Chondrocyte (in vitro differentiated cells): Measurements from ENCODE around the gene PADI6. TPM values are rescaled to one million over a fixed set of nuclear protein-coding genes. Genes with fewer than 3 reads are reported as not detected.
A peak's percentile ranks its signal among the peaks of the same experiment; 100 is the strongest.

ENCODE experiments used
- DNase-seq: peaks from one replicate; pipeline ENCODE4 v3.0.0; 2021; ENCODE audit warnings: mixed read lengths, low spot score
- H3K27ac Mint-ChIP-seq: one replicate; pipeline ENCODE4 v1.8.0; 2021; ENCODE audit warnings: mild to moderate bottlenecking, moderate library complexity, mixed read lengths; ENCODE audit not compliant: unreplicated experiment
- H3K27me3 Mint-ChIP-seq: 2 replicates; pipeline ENCODE4 v1.8.0; 2021; ENCODE audit warnings: low read depth, mixed read lengths
- H3K36me3 Mint-ChIP-seq: 2 replicates; pipeline ENCODE4 v1.8.0; 2021; ENCODE audit warnings: low read depth, mixed read lengths
- H3K4me1 Mint-ChIP-seq: 2 replicates; pipeline ENCODE4 v1.8.0; 2021; ENCODE audit warnings: low read depth, mild to moderate bottlenecking, mixed read lengths
- H3K4me3 Mint-ChIP-seq: one replicate; pipeline ENCODE4 v1.8.0; 2021; ENCODE audit warnings: mild to moderate bottlenecking, moderate library complexity, mixed read lengths; ENCODE audit not compliant: unreplicated experiment
- H3K9me3 Mint-ChIP-seq: 2 replicates; pipeline ENCODE4 v1.8.0; 2021; ENCODE audit warnings: low read depth, mixed read lengths
- CTCF ChIP-seq: fragments of 200-600 bp; sonication (generic); IDR thresholded peaks from 2 replicates; pipeline ENCODE4 v1.5.0; 2021; ENCODE audit warnings: antibody characterized with exemption, mild to moderate bottlenecking, moderate library complexity
- total RNA-seq: library from RNA; stranded (reverse); gene quantifications from 3 replicates; pipeline ENCODE4 v1.2.1, GENCODE V29; 2021

PADI6 gene
- total RNA-seq, 1 donor from 2014 or later, result not detected

GRCh38 chr1:17437260-17437579, 65.2 kb downstream of the PADI6 start:
- no peak for TF ChIP-seq CTCF
- no peak for DNase-seq
- H3K9me3 Mint-ChIP-seq, result no peaks in the 10 kb centered on the region
- H3K27ac Mint-ChIP-seq, result peak overlapping the region; percentile 76
- H3K4me1 Mint-ChIP-seq, result peaks cover 45% of the 10 kb centered on the region
- H3K4me3 Mint-ChIP-seq, result peak overlapping the region; percentile 75
- H3K27me3 Mint-ChIP-seq, result no peaks in the 10 kb centered on the region
- H3K36me3 Mint-ChIP-seq, result no peaks in the 10 kb centered on the region

DNA sequence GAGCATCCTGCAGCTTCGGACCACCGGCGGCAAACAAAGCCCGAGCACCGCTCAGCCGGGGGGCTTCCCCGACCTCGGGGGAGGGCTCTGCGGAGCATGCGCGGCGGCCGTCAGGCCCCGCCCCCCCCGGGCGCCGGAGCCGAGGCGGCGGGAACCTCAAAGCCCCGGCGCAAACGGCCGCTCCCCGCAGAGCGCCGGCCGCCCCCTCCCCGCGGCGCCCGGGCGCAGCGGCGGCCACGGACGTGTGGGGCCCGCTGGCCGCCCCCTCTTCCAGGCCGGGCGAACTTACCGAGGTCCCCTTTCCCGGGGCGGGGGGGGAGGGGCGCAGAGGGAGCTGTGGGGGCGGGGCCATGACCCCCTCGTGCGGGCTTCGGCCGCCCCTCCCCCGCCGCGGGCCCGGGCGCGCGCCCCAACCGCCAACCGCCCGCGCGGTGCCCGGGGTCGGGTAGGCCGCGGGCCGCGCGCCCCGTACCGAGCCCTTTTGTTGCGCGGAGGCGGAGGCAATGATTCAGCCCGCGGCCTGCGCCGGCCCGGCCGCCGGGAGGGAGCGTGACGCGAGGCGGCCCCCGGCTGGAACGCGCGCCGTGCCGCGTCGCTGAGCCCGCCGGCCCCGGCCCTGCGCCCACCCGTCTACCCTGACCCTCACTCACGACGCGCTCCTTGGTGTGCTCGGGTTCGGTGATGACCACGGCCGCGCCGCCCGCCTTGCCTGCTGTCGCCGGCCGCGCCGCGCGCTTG, 65.8 kb downstream of the PADI6 start:
- H3K27ac Mint-ChIP-seq, result no peak overlapping the region
- no peak for TF ChIP-seq CTCF
- H3K4me3 Mint-ChIP-seq, result peak overlapping the region; percentile 75
- no peaks in the 10 kb centered on the region for H3K9me3 Mint-ChIP-seq
- peaks cover 46% of the 10 kb centered on the region for H3K4me1 Mint-ChIP-seq
- no peaks in the 10 kb centered on the region for H3K27me3 Mint-ChIP-seq
- no peak for DNase-seq
- no peaks in the 10 kb centered on the region for H3K36me3 Mint-ChIP-seq

GRCh38 chr1:17438318-17439249, 66.6 kb downstream of the PADI6 start:
- Mint-ChIP-seq H3K9me3 (no peaks in the 10 kb centered on the region), H3K4me1 (peaks cover 54% of the 10 kb centered on the region), H3K27ac (peak overlapping the region; percentile 98), H3K36me3 (no peaks in the 10 kb centered on the region), H3K4me3 (peak overlapping the region; percentile 95), H3K27me3 (no peaks in the 10 kb centered on the region)
- no peak for TF ChIP-seq CTCF
- no peak for DNase-seq

GRCh38 chr1:17439250-17440073, 67.5 kb downstream of the PADI6 start, which contains the start of gene RCC2:
TSS of gene RCC2 (minus strand) at chr1:17439677. CDS start at chr1:17438514, 1,163 bp downstream.
- Mint-ChIP-seq H3K4me1 (peaks cover 56% of the 10 kb centered on the region), H3K27ac (peak within 1 kb of the TSS; percentile 98), H3K9me3 (no peaks in the 10 kb centered on the region), H3K4me3 (peak within 1 kb of the TSS; percentile 95), H3K36me3 (no peaks in the 10 kb centered on the region), H3K27me3 (no peaks in the 10 kb centered on the region)
- TF ChIP-seq CTCF, result peak; percentile 45
- DNase-seq, result no peak
